ENCODE measurements around the gene ADGRL3.

DNA sequence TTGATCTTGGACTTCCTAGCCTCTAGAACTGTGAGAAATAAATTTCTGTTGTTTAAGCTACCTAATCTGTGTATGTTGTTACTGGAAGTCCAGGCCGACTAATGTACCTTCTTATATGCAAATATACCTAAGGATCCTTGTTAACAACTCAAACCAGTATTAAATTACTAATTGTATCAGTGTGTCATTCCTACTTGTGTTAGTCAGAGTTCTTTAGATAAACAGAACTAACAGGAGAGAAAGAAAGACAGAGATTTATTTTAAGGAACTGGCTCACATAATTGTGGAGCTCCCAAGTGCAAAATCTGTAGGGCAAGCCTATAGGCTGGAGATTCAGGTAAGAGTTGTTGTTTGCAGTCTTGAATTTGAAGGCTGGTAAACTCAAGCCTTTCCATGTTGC lies 120.0 kb downstream of the ADGRL3 start:
- no peak for TF ChIP-seq CTCF (IDR thresholded peaks at IDR 0.05)
- no peak for TF ChIP-seq POLR2A (IDR thresholded peaks at IDR 0.05)
- no peak for TF ChIP-seq EP300 (IDR thresholded peaks at IDR 0.05)
